ENCODE data around the gene ERCC6L.

ERCC6L gene

GRCh38 chrX:72238721-72239475, at the start of gene ERCC6L:
ERCC6L (minus strand) TSS chrX:72239027; CDS start chrX:72238911, 116 bp downstream.
- intact Hi-C loops (cut with DNase I) = no loop called here
- peak; percentile 77 to 98 (median 85) for DNase-seq

GRCh38 chrX:72282302-72282701, 43.5 kb upstream of the ERCC6L start:
- intact Hi-C loops (cut with DNase I) = no loop called here
- DNase-seq = no peak

- intact Hi-C loops (cut with DNase I) = no loop called here
- DNase-seq = peak in 1 of 10 donors; percentile 71
These were observed 41.6 kb upstream of the ERCC6L start for GRCh38 chrX:72280321-72280845.

- intact Hi-C loops (cut with DNase I) = loop anchor here (2.0 kb wide), 1 partner anchor 32 kb away; no protein-coding TSS in a partner anchor
- DNase-seq = no peak
These were observed 37.7 kb upstream of the ERCC6L start for GRCh38 chrX:72276478-72276953.

GRCh38 chrX:72274526-72274925, 35.7 kb upstream of the ERCC6L start:
- DNase-seq = no peak
- intact Hi-C loops (cut with DNase I) = no loop called here

GRCh38 chrX:72273718-72274117, 34.9 kb upstream of the ERCC6L start:
- DNase-seq = no peak
- intact Hi-C loops (cut with DNase I) = no loop called here

GRCh38 chrX:72272868-72273267, 34.0 kb upstream of the ERCC6L start:
- intact Hi-C loops (cut with DNase I) = no loop called here

GRCh38 chrX:72271812-72272211, 33.0 kb upstream of the ERCC6L start:
- intact Hi-C loops (cut with DNase I) = no loop called here
- no peak for DNase-seq

More at GRCh38 chrX:72272868-72273267, 34.0 kb upstream of the ERCC6L start:
- no peak for DNase-seq

GRCh38 chrX:72271091-72271788, 32.4 kb upstream of the ERCC6L start:
- DNase-seq = no peak
- intact Hi-C loops (cut with DNase I) = no loop called here

- DNase-seq = no peak
- intact Hi-C loops (cut with DNase I) = no loop called here
These were observed 31.6 kb upstream of the ERCC6L start for GRCh38 chrX:72270316-72270866.

GRCh38 chrX:72269671-72270251, 30.9 kb upstream of the ERCC6L start:
- no peak for DNase-seq
- intact Hi-C loops (cut with DNase I) = no loop called here

GRCh38 chrX:72268597-72269365, 30.0 kb upstream of the ERCC6L start:
- no peak for DNase-seq
- intact Hi-C loops (cut with DNase I) = no loop called here

GRCh38 chrX:72265263-72265662, 26.4 kb upstream of the ERCC6L start:
- no peak for DNase-seq
- intact Hi-C loops (cut with DNase I) = no loop called here

GRCh38 chrX:72262077-72262476, 23.2 kb upstream of the ERCC6L start:
- intact Hi-C loops (cut with DNase I) = no loop called here
- no peak for DNase-seq

- intact Hi-C loops (cut with DNase I) = no loop called here
- no peak for DNase-seq
These were observed 21.6 kb upstream of the ERCC6L start for GRCh38 chrX:72260448-72260847.

- intact Hi-C loops (cut with DNase I) = no loop called here
These were observed 19.3 kb upstream of the ERCC6L start for GRCh38 chrX:72258174-72258573.

GRCh38 chrX:72255864-72256263, 17.0 kb upstream of the ERCC6L start:
- intact Hi-C loops (cut with DNase I) = no loop called here
- DNase-seq = no peak

More at GRCh38 chrX:72258174-72258573, 19.3 kb upstream of the ERCC6L start:
- DNase-seq = no peak

GRCh38 chrX:72255445-72255844, 16.6 kb upstream of the ERCC6L start:
- peak in 7 of 10 donors; percentile 23 to 91 (median 45) for DNase-seq
- intact Hi-C loops (cut with DNase I) = no loop called here

- peak in 1 of 10 donors; percentile 37 for DNase-seq
- intact Hi-C loops (cut with DNase I) = no loop called here
These were observed 16.0 kb upstream of the ERCC6L start for GRCh38 chrX:72254816-72255215.

- intact Hi-C loops (cut with DNase I) = no loop called here
- DNase-seq = no peak
These were observed 14.9 kb upstream of the ERCC6L start for GRCh38 chrX:72253686-72254085.
